T-cell (primary cell): ENCODE results near the gene ITGA5. TPM values are rescaled to one million over a fixed set of nuclear protein-coding genes. Genes with fewer than 3 reads are reported as not detected.

Experiments used
- ATAC-seq, 4 experiments: fragments of 200-7000 bp in 3 of 4; fragments of 150-1000 bp in 1 of 4; cut with Tn5 transposase; replicated peaks in 1 of 4; 1 replicate in 3 of 4; 2 replicates in 1 of 4; pipeline ENCODE4 v1.10.0; 2021; ENCODE audit warnings: moderate library complexity in 3 of 4, mild to moderate bottlenecking in 2 of 4, moderate number of reproducible peaks in 1 of 4
- CTCF ChIA-PET, 2 donors: fragments of 300-600 bp; sonication (Branson Sonifier 250); formaldehyde crosslinking; loops; one replicate each; lab custom pipeline; 2022; ENCODE audit warnings: antibody characterized with exemption in 2 of 2; lab: Charles Lee
- POLR2A ChIA-PET, 2 donors: fragments of 300-600 bp; sonication (Branson Sonifier 250); formaldehyde crosslinking; loops; one replicate each; lab custom pipeline; 2022; ENCODE audit warnings: antibody characterized with exemption in 2 of 2; lab: Charles Lee
- DNase-seq, 35 experiments: peaks; one replicate each; pipeline versions ENCODE4 v3.0.0 to v3.0.0-alpha.2; 2013 to 2023
- H3K27ac ChIP-seq: one replicate; pipeline ENCODE4 v1.5.1; 2013; ENCODE audit warnings: low read length
- H3K27me3 ChIP-seq, 2 experiments: replicated peaks in 1 of 2; 1 replicate in 1 of 2; 2 replicates in 1 of 2; pipeline versions ENCODE4 v1.6.1 to v1.7.0; 2013; ENCODE audit warnings: low read length in 1 of 2, mixed read lengths in 1 of 2; ENCODE audit not compliant: control insufficient read depth in 2 of 2, insufficient read depth in 2 of 2; ENCODE audit errors: extremely low read depth in 1 of 2
- H3K36me3 ChIP-seq, 2 donors: 1 replicate in 1 of 2; 2 replicates in 1 of 2; pipeline versions ENCODE4 v1.6.1 to v1.7.0; 2013; ENCODE audit warnings: low read length in 1 of 2; ENCODE audit not compliant: control insufficient read depth in 2 of 2, insufficient read depth in 1 of 2; ENCODE audit errors: extremely low read depth in 1 of 2
- H3K4me1 ChIP-seq, 2 experiments: 1 replicate in 1 of 2; 2 replicates in 1 of 2; pipeline versions ENCODE4 v1.6.1 to v1.7.0; 2013; ENCODE audit warnings: low read length in 2 of 2, mixed read lengths in 1 of 2; ENCODE audit not compliant: insufficient read depth in 2 of 2, control insufficient read depth in 1 of 2; ENCODE audit errors: extremely low read depth in 1 of 2
- H3K4me3 ChIP-seq, 2 donors: 1 replicate in 1 of 2; 2 replicates in 1 of 2; pipeline versions ENCODE4 v1.5.1 to v1.7.0; 2013; ENCODE audit warnings: mild to moderate bottlenecking in 2 of 2, low read length in 1 of 2, moderate library complexity in 1 of 2; ENCODE audit not compliant: control insufficient read depth in 1 of 2; ENCODE audit errors: extremely low read depth in 1 of 2
- H3K9me3 ChIP-seq: 2 replicates; pipeline ENCODE4 v1.7.0; 2013
- H3K27ac Mint-ChIP-seq, 2 donors: one replicate each; pipeline ENCODE4 v1.8.0; 2020 to 2021; ENCODE audit warnings: mild to moderate bottlenecking in 2 of 2, mixed read lengths in 2 of 2
- H3K27me3 Mint-ChIP-seq, 2 donors: one replicate each; pipeline ENCODE4 v1.8.0; 2021 to 2022; ENCODE audit warnings: mixed read lengths in 2 of 2
- H3K36me3 Mint-ChIP-seq: one replicate; pipeline ENCODE4 v1.8.0; 2021; ENCODE audit warnings: mixed read lengths
- H3K4me1 Mint-ChIP-seq, 3 donors: one replicate each; pipeline ENCODE4 v1.8.0; 2020 to 2022; ENCODE audit warnings: mixed read lengths in 3 of 3, mild to moderate bottlenecking in 1 of 3
- H3K4me3 Mint-ChIP-seq, 3 donors: one replicate each; pipeline ENCODE4 v1.8.0; 2020 to 2022; ENCODE audit warnings: mild to moderate bottlenecking in 3 of 3, mixed read lengths in 3 of 3, moderate library complexity in 3 of 3
- H3K9me3 Mint-ChIP-seq, 3 donors: one replicate each; pipeline ENCODE4 v1.8.0; 2020 to 2022; ENCODE audit warnings: mixed read lengths in 3 of 3
- WGBS: methylation state at CpG from one replicate; pipeline ENCODE4 v1.1.5; 2013; ENCODE audit warnings: missing lambda C conversion rate; ENCODE audit not compliant: insufficient coverage; 5-methylcytosine and 5-hydroxymethylcytosine counted together
- total RNA-seq, 35 experiments: library from RNA in 6 of 35; stranded (reverse) in 6 of 35; fragments of 120-200 nt in 1 of 35; gene quantifications; one replicate each; pipeline versions ENCODE4 v1.2.1 to v1.2.4 and lab custom pipeline; 2013 to 2026

The ITGA5 gene
- total RNA-seq, 5 donors from 2014 or later (not counting 1 experiment from before 2014, with no cell fraction given), result 58.6 to 183 (median 169) TPM

GRCh38 chr12:54405573-54405972, 13.5 kb downstream of the ITGA5 start:
- Mint-ChIP-seq H3K4me3 (no peak overlapping the region), H3K36me3 (peaks cover 64% of the 10 kb centered on the region), H3K27ac (peak overlapping the region in 1 of 2 donors; percentile 84), H3K9me3 (no peaks in the 10 kb centered on the region), H3K4me1 (peaks cover 38 to 50% (median 49%) of the 10 kb centered on the region in 3 donors), H3K27me3 (no peaks in the 10 kb centered on the region)
- no peak for ATAC-seq
- no peak overlapping the region for H3K27ac ChIP-seq
- H3K4me1 ChIP-seq, result peaks cover 0 to 42% of the 10 kb centered on the region in 2 experiments
- H3K36me3 ChIP-seq, result peaks cover 13 to 98% of the 10 kb centered on the region in 2 donors
- POLR2A ChIA-PET, result no interaction called here
- DNase-seq, result no peak
- H3K4me3 ChIP-seq, result no peak overlapping the region
- H3K9me3 ChIP-seq, result no peaks in the 10 kb centered on the region
- CTCF ChIA-PET, result interaction anchor here in 1 of 2 donors (1.6 to 2.7 kb wide), 2 partner anchors 10 to 34 kb away, joined by 8 to 11 read pairs; no protein-coding TSS in a partner anchor
- no peaks in the 10 kb centered on the region for H3K27me3 ChIP-seq
- 96% methylated on average over 4 of the region's 7 CpGs for WGBS

- ATAC-seq, result no peak
- H3K9me3 Mint-ChIP-seq, result no peaks in the 10 kb centered on the region
- H3K9me3 ChIP-seq, result no peaks in the 10 kb centered on the region
- DNase-seq, result no peak
- H3K4me3 Mint-ChIP-seq, result no peak overlapping the region
- CTCF ChIA-PET, result interaction anchor here (1.6 to 2.7 kb wide), 3 partner anchors 11 to 34 kb away, joined by 5 to 11 read pairs (median 8); no protein-coding TSS in a partner anchor
- H3K4me1 ChIP-seq, result peaks cover 0 to 38% of the 10 kb centered on the region in 2 experiments
- WGBS, result 83% methylated on average over 4 of the region's 10 CpGs
- no peaks in the 10 kb centered on the region for H3K27me3 ChIP-seq
- H3K27ac Mint-ChIP-seq, result peak overlapping the region; percentile 89 to 91
- H3K4me3 ChIP-seq, result no peak overlapping the region
- POLR2A ChIA-PET, result no interaction called here
- H3K4me1 Mint-ChIP-seq, result peaks cover 37 to 49% (median 47%) of the 10 kb centered on the region in 3 donors
- no peaks in the 10 kb centered on the region for H3K27me3 Mint-ChIP-seq
- H3K27ac ChIP-seq, result peak overlapping the region; percentile 50
- peaks cover 67% of the 10 kb centered on the region for H3K36me3 Mint-ChIP-seq
- peaks cover 13 to 98% of the 10 kb centered on the region in 2 donors for H3K36me3 ChIP-seq
These were observed 14.0 kb downstream of the ITGA5 start for GRCh38 chr12:54405106-54405505.

GRCh38 chr12:54404061-54405004, 14.7 kb downstream of the ITGA5 start:
- no peak overlapping the region for H3K4me3 Mint-ChIP-seq
- peak; percentile 32 to 70 (median 50) for ATAC-seq
- peak in 28 of 35 experiments; percentile 28 to 85 (median 56) for DNase-seq
- H3K4me1 ChIP-seq, result peaks cover 0 to 34% of the 10 kb centered on the region in 2 experiments
- H3K27ac Mint-ChIP-seq, result peak overlapping the region; percentile 89 to 91
- H3K27me3 Mint-ChIP-seq, result no peaks in the 10 kb centered on the region
- H3K9me3 Mint-ChIP-seq, result no peaks in the 10 kb centered on the region
- H3K27ac ChIP-seq, result peak overlapping the region; percentile 50
- peaks cover 68% of the 10 kb centered on the region for H3K36me3 Mint-ChIP-seq
- peaks cover 37 to 44% (median 44%) of the 10 kb centered on the region in 3 donors for H3K4me1 Mint-ChIP-seq
- no peaks in the 10 kb centered on the region for H3K9me3 ChIP-seq
- ChIA-PET POLR2A (interaction anchor here (0.6 to 1.0 kb wide), 4 partner anchors 9 to 190 kb away, joined by 3 to 7 read pairs (median 4); no protein-coding TSS in a partner anchor), CTCF (interaction anchor here (0.6 to 2.7 kb wide), 14 partner anchors 9 to 42 kb away, joined by 3 to 11 read pairs (median 4); partner anchors contain the start of gene ITGA5 (in 1 of the 2))
- WGBS, result 55% methylated on average over 7 of the region's 11 CpGs
- H3K36me3 ChIP-seq, result peaks cover 13 to 100% of the 10 kb centered on the region in 2 donors
- no peaks in the 10 kb centered on the region for H3K27me3 ChIP-seq
- no peak overlapping the region for H3K4me3 ChIP-seq

GRCh38 chr12:54401119-54401518, 17.9 kb downstream of the ITGA5 start:
- ChIA-PET CTCF (interaction anchor here (0.7 to 6.4 kb wide), 7 partner anchors 10 to 38 kb away, joined by 3 to 174 read pairs (median 5); no protein-coding TSS in a partner anchor), POLR2A (no interaction called here)
- Histone ChIP-seq H3K9me3 (no peaks in the 10 kb centered on the region), H3K4me1 (peaks cover 0 to 28% of the 10 kb centered on the region in 2 experiments), H3K27ac (no peak overlapping the region), H3K4me3 (no peak overlapping the region), H3K27me3 (no peaks in the 10 kb centered on the region), H3K36me3 (peaks cover 10 to 100% of the 10 kb centered on the region in 2 donors)
- H3K27ac Mint-ChIP-seq, result peak overlapping the region; percentile 32 to 52
- H3K9me3 Mint-ChIP-seq, result no peaks in the 10 kb centered on the region
- H3K4me3 Mint-ChIP-seq, result no peak overlapping the region
- H3K36me3 Mint-ChIP-seq, result peaks cover 67% of the 10 kb centered on the region
- peaks cover 18 to 28% (median 21%) of the 10 kb centered on the region in 3 donors for H3K4me1 Mint-ChIP-seq
- DNase-seq, result no peak
- no CpG with 5 or more reads among the region's 2 CpGs for WGBS
- no peaks in the 10 kb centered on the region for H3K27me3 Mint-ChIP-seq
- ATAC-seq, result no peak

- Mint-ChIP-seq H3K36me3 (peaks cover 68% of the 10 kb centered on the region), H3K27ac (peak overlapping the region; percentile 35 to 70), H3K27me3 (no peaks in the 10 kb centered on the region), H3K4me3 (no peak overlapping the region), H3K4me1 (peaks cover 10 to 16% (median 13%) of the 10 kb centered on the region in 3 donors), H3K9me3 (no peaks in the 10 kb centered on the region)
- Histone ChIP-seq H3K4me1 (peaks cover 0 to 13% of the 10 kb centered on the region in 2 experiments), H3K27me3 (no peaks in the 10 kb centered on the region), H3K4me3 (no peak overlapping the region), H3K36me3 (peaks cover 10 to 97% of the 10 kb centered on the region in 2 donors), H3K27ac (no peak overlapping the region), H3K9me3 (no peaks in the 10 kb centered on the region)
- WGBS, result 81% methylated on average over 6 of the region's 8 CpGs
- DNase-seq (peak; percentile 67 to 93 (median 85)), ATAC-seq (peak; percentile 84 to 93 (median 89))
- ChIA-PET CTCF (interaction anchor here (0.5 to 6.4 kb wide), 42 partner anchors 10 to 174 kb away, joined by 3 to 174 read pairs (median 4); partner anchors contain the start of genes COPZ1 (in 1 of the 2), ITGA5 (in 1 of the 2) and NCKAP1L (in 1 of the 2)), POLR2A (interaction anchor here (0.6 to 1.6 kb wide), 7 partner anchors 14 to 45 kb away, joined by 3 to 10 read pairs (median 4); no protein-coding TSS in a partner anchor)
These were observed 19.9 kb downstream of the ITGA5 start for GRCh38 chr12:54398995-54399793.
